HAP-1 (cell line): ENCODE data around the gene ZFP28.

Source experiments
- DNase-seq, 2 experiments: peaks; one replicate each; pipeline ENCODE4 v3.0.0-alpha.2; 2016 to 2020; ENCODE audit warnings: low spot score in 2 of 2
- H3K27me3 ChIP-seq: fragments of 250-450 bp; sonication (Bioruptor Pico); 2 replicates; pipeline ENCODE4 v1.5.1; 2020; ENCODE audit warnings: low read depth, mild to moderate bottlenecking, moderate library complexity
- H3K36me3 ChIP-seq: fragments of 250-450 bp; sonication (Bioruptor Pico); replicated peaks from 2 replicates; pipeline ENCODE4 v1.5.1; 2020; ENCODE audit warnings: mild to moderate bottlenecking
- H3K4me1 ChIP-seq: fragments of 250-450 bp; sonication (Bioruptor Pico); 2 replicates; pipeline ENCODE4 v1.5.1; 2020; ENCODE audit warnings: mild to moderate bottlenecking
- H3K4me3 ChIP-seq: fragments of 250-450 bp; sonication (Bioruptor Pico); 2 replicates; pipeline ENCODE4 v1.5.1; 2020; ENCODE audit warnings: mild to moderate bottlenecking, moderate library complexity
- H3K9me3 ChIP-seq: fragments of 250-450 bp; sonication (Bioruptor Pico); 2 replicates; pipeline ENCODE4 v1.5.1; 2020; ENCODE audit warnings: mild to moderate bottlenecking, moderate library complexity
- in situ Hi-C: fragments of 300-500 bp; cut with MboI; formaldehyde crosslinking; loops from 3 replicates; pipeline ENCODE4 v1.14.3; 2020; ENCODE audit warnings: low sequenced_read_pairs, inconsistent platforms, mixed read lengths

Gene ZFP28

GRCh38 chr19:56567274-56568120, 28.7 kb downstream of the ZFP28 start, which contains the start of gene ZNF470:
Gene ZNF470, plus strand, starts transcription at chr19:56567468. Its CDS starts 2,844 bp downstream, at chr19:56570312.
- H3K4me3 ChIP-seq = peak within 1 kb of the TSS; percentile 69
- in situ Hi-C loops = no loop called here
- DNase-seq = peak; percentile 76 to 96
- H3K36me3 ChIP-seq = 0 out of 2 replicates have a peak, but pooled peaks cover 4% of the 10 kb centered on the region
- H3K4me1 ChIP-seq = peaks cover 5% of the 10 kb centered on the region; the same call in 1 of the 2 replicates
- no peaks in the 10 kb centered on the region for H3K27me3 ChIP-seq
- peaks cover 17% of the 10 kb centered on the region for H3K9me3 ChIP-seq

GRCh38 chr19:56572589-56572988, 33.8 kb downstream of the ZFP28 start:
- Histone ChIP-seq H3K9me3 (peaks cover 19% of the 10 kb centered on the region), H3K4me1 (peaks cover 5% of the 10 kb centered on the region; the same call in 1 of the 2 replicates), H3K4me3 (no peak overlapping the region), H3K27me3 (no peaks in the 10 kb centered on the region), H3K36me3 (0 out of 2 replicates have a peak, but pooled peaks cover 4% of the 10 kb centered on the region)
- in situ Hi-C loops = no loop called here
- DNase-seq = no peak

- Histone ChIP-seq H3K9me3 (peaks cover 17% of the 10 kb centered on the region), H3K27me3 (no peaks in the 10 kb centered on the region), H3K4me1 (no peaks in the 10 kb centered on the region), H3K4me3 (no peak overlapping the region), H3K36me3 (0 out of 2 replicates have a peak, but pooled peaks cover 4% of the 10 kb centered on the region)
- in situ Hi-C loops = no loop called here
- no peak for DNase-seq
Measured at GRCh38 chr19:56573914-56574313, 35.2 kb downstream of the ZFP28 start.

- in situ Hi-C loops = no loop called here
- Histone ChIP-seq H3K9me3 (peaks cover 16% of the 10 kb centered on the region), H3K27me3 (no peaks in the 10 kb centered on the region), H3K4me1 (no peaks in the 10 kb centered on the region), H3K4me3 (no peak overlapping the region), H3K36me3 (no peaks in the 10 kb centered on the region)
- DNase-seq = no peak
Measured at GRCh38 chr19:56577719-56578602, 39.2 kb downstream of the ZFP28 start.

- in situ Hi-C loops = no loop called here
- Histone ChIP-seq H3K4me1 (no peaks in the 10 kb centered on the region), H3K27me3 (no peaks in the 10 kb centered on the region), H3K9me3 (no peaks in the 10 kb centered on the region; the same call in none of the 2 replicates), H3K4me3 (no peak overlapping the region), H3K36me3 (no peaks in the 10 kb centered on the region)
- DNase-seq = no peak
Measured at GRCh38 chr19:56594446-56594782, 55.7 kb downstream of the ZFP28 start.

- in situ Hi-C loops = no loop called here
- Histone ChIP-seq H3K36me3 (no peaks in the 10 kb centered on the region), H3K4me1 (no peaks in the 10 kb centered on the region), H3K9me3 (no peaks in the 10 kb centered on the region; the same call in none of the 2 replicates), H3K4me3 (peak within 1 kb of the TSS; percentile 74), H3K27me3 (no peaks in the 10 kb centered on the region)
- DNase-seq = peak; percentile 80 to 93
Measured at GRCh38 chr19:56594783-56595547, 56.2 kb downstream of the ZFP28 start, which contains the start of gene ZNF71. Gene ZNF71, plus strand, starts transcription at chr19:56595302. Its CDS starts 6,257 bp downstream, at chr19:56601559.

- in situ Hi-C loops = no loop called here
- no peak for DNase-seq
- H3K9me3 ChIP-seq = peaks cover 2% of the 10 kb centered on the region
- H3K4me1 ChIP-seq = no peaks in the 10 kb centered on the region
- H3K4me3 ChIP-seq = peak overlapping the region; percentile 74
- H3K36me3 ChIP-seq = no peaks in the 10 kb centered on the region
- no peaks in the 10 kb centered on the region for H3K27me3 ChIP-seq
Measured at GRCh38 chr19:56595548-56595899, 56.8 kb downstream of the ZFP28 start.

- H3K27me3 ChIP-seq = no peaks in the 10 kb centered on the region
- H3K36me3 ChIP-seq = no peaks in the 10 kb centered on the region
- H3K4me1 ChIP-seq = no peaks in the 10 kb centered on the region
- no peak for DNase-seq
- H3K4me3 ChIP-seq = no peak overlapping the region
- peaks cover 6% of the 10 kb centered on the region for H3K9me3 ChIP-seq
- in situ Hi-C loops = no loop called here
Measured at GRCh38 chr19:56596676-56597075, 57.9 kb downstream of the ZFP28 start.

- Histone ChIP-seq H3K4me3 (no peak overlapping the region), H3K27me3 (no peaks in the 10 kb centered on the region), H3K4me1 (no peaks in the 10 kb centered on the region), H3K36me3 (no peaks in the 10 kb centered on the region), H3K9me3 (peaks cover 6% of the 10 kb centered on the region)
- in situ Hi-C loops = no loop called here
- DNase-seq = no peak
Measured at GRCh38 chr19:56597696-56598095, 58.9 kb downstream of the ZFP28 start.

- peaks cover 6% of the 10 kb centered on the region for H3K9me3 ChIP-seq
- in situ Hi-C loops = no loop called here
- no peak for DNase-seq
Measured at GRCh38 chr19:56601375-56601774, 62.6 kb downstream of the ZFP28 start.

GRCh38 chr19:56603829-56604228, 65.1 kb downstream of the ZFP28 start:
- H3K36me3 ChIP-seq = no peaks in the 10 kb centered on the region
- no peaks in the 10 kb centered on the region for H3K4me1 ChIP-seq
- no peak overlapping the region for H3K4me3 ChIP-seq
- in situ Hi-C loops = no loop called here
- no peak for DNase-seq
- no peaks in the 10 kb centered on the region for H3K27me3 ChIP-seq
- peaks cover 6% of the 10 kb centered on the region for H3K9me3 ChIP-seq

More at GRCh38 chr19:56601375-56601774, 62.6 kb downstream of the ZFP28 start:
- no peaks in the 10 kb centered on the region for H3K4me1 ChIP-seq
- H3K4me3 ChIP-seq = no peak overlapping the region
- H3K27me3 ChIP-seq = no peaks in the 10 kb centered on the region
- H3K36me3 ChIP-seq = no peaks in the 10 kb centered on the region
